PC-9 (cell line): ENCODE data around the gene KATNB1. TPM values are rescaled to one million over a fixed set of nuclear protein-coding genes. Genes with fewer than 3 reads are reported as not detected.

Source experiments
- BruUV-seq: library from RNA; stranded (reverse); fragments of 400-500 nt; replicated peaks from 2 replicates; lab custom pipeline; 2021; lab: Mats Ljungman, UMichigan
- CTCF ChIA-PET: fragments of 300-600 bp; sonication (Branson Sonifier 250); formaldehyde crosslinking; loops from one replicate; lab custom pipeline; 2022; ENCODE audit warnings: antibody characterized with exemption; lab: Charles Lee
- POLR2A ChIA-PET: fragments of 300-600 bp; sonication (Branson Sonifier 250); formaldehyde crosslinking; loops from one replicate; lab custom pipeline; 2022; ENCODE audit warnings: antibody characterized with exemption; ENCODE audit not compliant: unreplicated experiment; lab: Charles Lee
- DNase-seq, 2 experiments: peaks; one replicate each; pipeline versions ENCODE4 v3.0.0 to v3.0.0-alpha.2; 2015 to 2022; ENCODE audit warnings: mixed read lengths in 1 of 2
- H2AFZ ChIP-seq: fragments of 200-600 bp; sonication (generic); 2 replicates; pipeline ENCODE4 v1.8.1; 2017; ENCODE audit warnings: antibody characterized with exemption
- H3F3A ChIP-seq: fragments of 200-600 bp; sonication (generic); 2 replicates; pipeline ENCODE4 v1.8.1; 2017; ENCODE audit warnings: antibody characterized with exemption, mild to moderate bottlenecking, low read depth; ENCODE audit not compliant: insufficient read depth
- H3K27ac ChIP-seq: fragments of 200-600 bp; sonication (generic); 2 replicates; pipeline ENCODE4 v1.6.1; 2016; ENCODE audit warnings: mixed run types
- H3K27me3 ChIP-seq: fragments of 200-600 bp; sonication (generic); 2 replicates; pipeline ENCODE4 v1.6.1; 2016; ENCODE audit warnings: low read depth, mixed run types; ENCODE audit not compliant: insufficient read depth
- H3K36me3 ChIP-seq: fragments of 200-600 bp; sonication (generic); 2 replicates; pipeline ENCODE4 v1.6.1; 2016; ENCODE audit warnings: low read depth, mixed run types
- H3K4me1 ChIP-seq: fragments of 200-600 bp; sonication (generic); replicated peaks from 2 replicates; pipeline ENCODE4 v1.6.1; 2016; ENCODE audit warnings: mixed run types; ENCODE audit not compliant: insufficient read depth
- H3K4me2 ChIP-seq: fragments of 200-600 bp; sonication (generic); 2 replicates; pipeline ENCODE4 v1.6.1; 2017; ENCODE audit warnings: mixed run types
- H3K4me3 ChIP-seq: fragments of 200-600 bp; sonication (generic); 2 replicates; pipeline ENCODE4 v1.6.1; 2016; ENCODE audit warnings: mixed run types
- H3K79me2 ChIP-seq: fragments of 200-600 bp; sonication (generic); 2 replicates; pipeline ENCODE4 v1.6.1; 2017; ENCODE audit warnings: low read depth, mixed run types
- H3K9me2 ChIP-seq: fragments of 200-600 bp; sonication (generic); 2 replicates; pipeline ENCODE4 v1.8.1; 2017; ENCODE audit warnings: mild to moderate bottlenecking; ENCODE audit not compliant: insufficient read depth
- H3K9me3 ChIP-seq: fragments of 200-600 bp; sonication (generic); 2 replicates; pipeline ENCODE4 v1.8.1; 2016; ENCODE audit warnings: low read depth; ENCODE audit not compliant: insufficient read depth
- H4K20me1 ChIP-seq: fragments of 200-600 bp; sonication (generic); 2 replicates; pipeline ENCODE4 v1.8.1; 2017; ENCODE audit not compliant: insufficient read depth
- CTCF ChIP-seq: fragments of 200-600 bp; sonication (generic); conservative IDR thresholded peaks from 2 replicates; pipeline ENCODE4 v1.6.1; 2017; ENCODE audit warnings: mixed run types, antibody characterized with exemption, mild to moderate bottlenecking, moderate library complexity
- EZH2 ChIP-seq: fragments of 200-600 bp; sonication (generic); IDR thresholded peaks from 2 replicates; pipeline ENCODE4 v1.8.0; 2017; ENCODE audit warnings: antibody characterized with exemption, low read depth
- intact Hi-C: fragments of 100-400 bp; cut with micrococcal nuclease; formaldehyde crosslinking; loops from one replicate; pipeline ENCODE4 v1.10.0; 2022; ENCODE audit not compliant: unreplicated experiment
- total RNA-seq: library from RNA; stranded (reverse); gene quantifications from 2 replicates; pipeline ENCODE4 v1.2.3, GENCODE V29; 2021

The KATNB1 gene
- total RNA-seq, 1 experiment from 2014 or later: 27.7 TPM

- H3K4me1 ChIP-seq: peaks cover 57% of the 10 kb centered on the region
- H2AFZ ChIP-seq: no peak overlapping the region; the same call in 1 of the 2 replicates
- H3K27ac ChIP-seq: peak overlapping the region; percentile 85
- H3F3A ChIP-seq: peaks cover 46% of the 10 kb centered on the region
- H3K27me3 ChIP-seq: no peaks in the 10 kb centered on the region
- H3K9me2 ChIP-seq: no peaks in the 10 kb centered on the region
- H3K36me3 ChIP-seq: peaks cover 7% of the 10 kb centered on the region; the same call in 1 of the 2 replicates
- BruUV-seq: TSS peak; percentile 31
- peak; percentile 42; the same call in 1 of the 2 replicates for TF ChIP-seq CTCF
- TF ChIP-seq EZH2: no peak
- DNase-seq: peak; percentile 53 to 84
- ChIA-PET POLR2A (interaction anchor here (0.6 kb wide), 2 partner anchors 192 to 326 kb away, joined by 3 to 5 read pairs; no protein-coding TSS in a partner anchor), CTCF (interaction anchor here (1.2 kb wide), 1 partner anchor 62 kb away, joined by 5 read pairs; no protein-coding TSS in a partner anchor)
- H3K79me2 ChIP-seq: peaks cover 38% of the 10 kb centered on the region
- H3K4me2 ChIP-seq: peak overlapping the region; percentile 100
- H3K9me3 ChIP-seq: no peaks in the 10 kb centered on the region
- no peaks in the 10 kb centered on the region for H4K20me1 ChIP-seq
- intact Hi-C loops: loop anchor here (2.0 kb wide), 1 partner anchor 94 kb away; no protein-coding TSS in a partner anchor
- H3K4me3 ChIP-seq: peak overlapping the region; percentile 63
Observed at GRCh38 chr16:57801098-57801808, 65.7 kb downstream of the KATNB1 start.

- Histone ChIP-seq H3K4me1 (peaks cover 57% of the 10 kb centered on the region), H3K27me3 (no peaks in the 10 kb centered on the region), H3K9me2 (no peaks in the 10 kb centered on the region), H3K4me3 (peak overlapping the region; percentile 63), H3K4me2 (peak overlapping the region; percentile 100), H3K27ac (peak overlapping the region; percentile 85), H3K36me3 (peaks cover 3% of the 10 kb centered on the region; the same call in 1 of the 2 replicates), H2AFZ (no peak overlapping the region; the same call in 1 of the 2 replicates), H4K20me1 (no peaks in the 10 kb centered on the region), H3F3A (peaks cover 46% of the 10 kb centered on the region), H3K79me2 (peaks cover 31% of the 10 kb centered on the region), H3K9me3 (no peaks in the 10 kb centered on the region)
- BruUV-seq: TSS peak; percentile 20
- intact Hi-C loops: loop anchor here (2.0 kb wide), 1 partner anchor 93 kb away; no protein-coding TSS in a partner anchor
- TF ChIP-seq EZH2: no peak
- no peak for TF ChIP-seq CTCF
- ChIA-PET CTCF (interaction anchor here (1.2 kb wide), 1 partner anchor 62 kb away, joined by 5 read pairs; no protein-coding TSS in a partner anchor), POLR2A (interaction anchor here (0.6 kb wide), 1 partner anchor 325 kb away, joined by 5 read pairs; no protein-coding TSS in a partner anchor)
- DNase-seq: peak; percentile 47 to 50
Observed at GRCh38 chr16:57801809-57802340, 66.3 kb downstream of the KATNB1 start.

- TF ChIP-seq EZH2: no peak
- ChIA-PET POLR2A (no interaction called here), CTCF (no interaction called here)
- H3K9me2 ChIP-seq: no peaks in the 10 kb centered on the region
- peaks cover 57% of the 10 kb centered on the region for H3K4me1 ChIP-seq
- BruUV-seq: no TSS peak
- peak within 1 kb of the TSS; percentile 85 for H3K27ac ChIP-seq
- H3K4me3 ChIP-seq: peak within 1 kb of the TSS; percentile 63
- H3K4me2 ChIP-seq: peak within 1 kb of the TSS; percentile 100
- peak within 1 kb of the TSS; percentile 69; the same call in 1 of the 2 replicates for H2AFZ ChIP-seq
- no peaks in the 10 kb centered on the region for H3K9me3 ChIP-seq
- H3F3A ChIP-seq: peaks cover 46% of the 10 kb centered on the region
- no peaks in the 10 kb centered on the region for H3K27me3 ChIP-seq
- no peaks in the 10 kb centered on the region for H4K20me1 ChIP-seq
- peaks cover 29% of the 10 kb centered on the region for H3K79me2 ChIP-seq
- intact Hi-C loops: no loop called here
- no peaks in the 10 kb centered on the region for H3K36me3 ChIP-seq
- DNase-seq: peak in 1 of 2 experiments; percentile 62
Observed at GRCh38 chr16:57802341-57803133, 67.0 kb downstream of the KATNB1 start, which contains the start of gene KIFC3. Gene KIFC3, minus strand, starts transcription at chr16:57802491. Its CDS starts 4,248 bp downstream, at chr16:57798243.
